HepG2 (cell line): ENCODE measurements around the gene ABTB2. TPM values are rescaled to one million over a fixed set of nuclear protein-coding genes. Genes with fewer than 3 reads are reported as not detected.
A peak's percentile ranks its signal among the peaks of the same experiment; 100 is the strongest.

Experiments used
- AGO2 ChIP-seq: fragments of 200-400 bp; formaldehyde crosslinking; optimal IDR thresholded peaks from 2 replicates; pipeline ENCODE3; 2017; ENCODE audit warnings: mild to moderate bottlenecking, low read depth, low read length, moderate library complexity
- CHD2 ChIP-seq: IDR thresholded peaks from 2 replicates; pipeline ENCODE4 v1.6.1; 2011; ENCODE audit warnings: low read depth, low read length, improper control_type of control experiment
- ESRRA ChIP-seq: sonication (generic); formaldehyde crosslinking; IDR thresholded peaks from 2 replicates; pipeline ENCODE4 v1.5.1; 2020; ENCODE audit warnings: mild to moderate bottlenecking, low read depth, missing genetic modification reagents
- FOXP1 ChIP-seq, 2 experiments: fragments of 450-650 bp in 1 of 2; IDR thresholded peaks; 2 replicates each; pipeline ENCODE4 v1.6.1; 2017 to 2018; ENCODE audit warnings: antibody characterized with exemption in 1 of 2
- IRX3 ChIP-seq: sonication (generic); formaldehyde crosslinking; IDR thresholded peaks from 2 replicates; pipeline ENCODE4 v1.8.1; 2023; ENCODE audit warnings: mild to moderate bottlenecking, low read depth, missing genetic modification reagents, borderline replicate concordance
- NFIB ChIP-seq: sonication (generic); formaldehyde crosslinking; IDR thresholded peaks from 2 replicates; pipeline ENCODE4 v1.9.0; 2021; ENCODE audit warnings: missing genetic modification reagents, mild to moderate bottlenecking, borderline replicate concordance
- RNF2 ChIP-seq: fragments of 450-650 bp; conservative IDR thresholded peaks from 2 replicates; pipeline ENCODE4 v1.6.1; 2016; ENCODE audit warnings: low read depth
- SALL1 ChIP-seq: sonication (generic); formaldehyde crosslinking; IDR thresholded peaks from 2 replicates; pipeline ENCODE4 v1.8.0; 2022; ENCODE audit warnings: mild to moderate bottlenecking, missing genetic modification reagents
- SAP130 ChIP-seq: IDR thresholded peaks from 2 replicates; pipeline ENCODE4 v1.6.1; 2016; ENCODE audit warnings: low read depth
- SNAPC4 ChIP-seq: sonication (generic); formaldehyde crosslinking; IDR thresholded peaks from 2 replicates; pipeline ENCODE4 v1.4.0; 2020; ENCODE audit warnings: mild to moderate bottlenecking, missing genetic modification reagents
- SP4 ChIP-seq: sonication (generic); formaldehyde crosslinking; IDR thresholded peaks from 2 replicates; pipeline ENCODE4 v1.8.1; 2023; ENCODE audit warnings: mild to moderate bottlenecking, missing genetic modification reagents
- ZBTB4 ChIP-seq: sonication (generic); formaldehyde crosslinking; IDR thresholded peaks from 2 replicates; pipeline ENCODE4 v1.4.0; 2020; ENCODE audit warnings: missing genetic modification reagents, mild to moderate bottlenecking, borderline replicate concordance
- ZNF263 ChIP-seq: sonication (generic); formaldehyde crosslinking; IDR thresholded peaks from 2 replicates; pipeline ENCODE4 v1.4.0; 2020; ENCODE audit warnings: missing genetic modification reagents
- ZNF296 ChIP-seq: sonication (generic); formaldehyde crosslinking; conservative IDR thresholded peaks from 2 replicates; pipeline ENCODE4 v1.5.0; 2020; ENCODE audit warnings: mild to moderate bottlenecking, missing genetic modification reagents
- ZNF609 ChIP-seq: sonication (generic); formaldehyde crosslinking; IDR thresholded peaks from 2 replicates; pipeline ENCODE4 v1.4.0; 2020; ENCODE audit warnings: mild to moderate bottlenecking, missing genetic modification reagents, borderline replicate concordance
- polyA plus RNA-seq, 8 experiments: library from polyadenylated mRNA; depleted of rRNA in 3 of 8; stranded (reverse) in 7 of 8; unstranded in 1 of 8; fragments of >200 nt; fragmentation: Illumina TruSeq in 4 of 8; extraction: Trizol in 4 of 8; gene quantifications; 2 replicates each; pipeline versions ENCODE4 v1.2.1 to v1.2.3, GENCODE V29; 2011 to 2016; ENCODE audit warnings: low read depth in 4 of 8, missing spikeins in 1 of 8, mixed read lengths in 1 of 8; ENCODE audit not compliant: insufficient read depth in 1 of 8
- total RNA-seq, 5 experiments: library from RNA; depleted of rRNA; stranded (reverse); fragments of >200 nt; fragmentation: Illumina TruSeq; extraction: Trizol; gene quantifications; 2 replicates each; pipeline ENCODE4 v1.2.3, GENCODE V29; 2016; ENCODE audit warnings: low read depth in 1 of 5

ABTB2 gene
- total and polyA plus RNA-seq, 2 of the 13 experiments (the other 11 are each of a cell fraction or from before 2014, with no cell fraction given), result 5.1 to 15.4 TPM

- TF ChIP-seq ZNF609 (CRISPR knock-in tag) (no peak), ZBTB4 (no peak), SP4 (CRISPR knock-in tag) (no peak), IRX3 (no peak), SALL1 (CRISPR knock-in tag) (peak; percentile 60), ZNF296 (CRISPR knock-in tag) (no peak), FOXP1 (IDR thresholded peaks at IDR 0.05) (no peak), FOXP1 (CRISPR knock-in tag; IDR thresholded peaks at IDR 0.05) (peak; percentile 67; the same call in 1 of the 2 replicates), ESRRA (CRISPR knock-in tag) (no peak), CHD2 (no peak), NFIB (CRISPR knock-in tag) (no peak), SAP130 (CRISPR knock-in tag) (0 out of 2 replicates have a peak, but pooled peaks have one; percentile 21), ZNF263 (CRISPR knock-in tag) (no peak), RNF2 (no peak), SNAPC4 (CRISPR knock-in tag) (no peak), AGO2 (no peak)
Measured at GRCh38 chr11:34348919-34349318, 8.9 kb downstream of the ABTB2 start (continued).
